ENCODE results near the gene LPO. TPM values are rescaled to one million over a fixed set of nuclear protein-coding genes. Genes with fewer than 3 reads are reported as not detected.
A peak's percentile ranks its signal among the peaks of the same experiment; 100 is the strongest.

Gene LPO
- total RNA-seq, 3 donors from 2014 or later, result not detected

GRCh38 chr17:58245428-58246103, 7.2 kb downstream of the LPO start:
- intact Hi-C loops (cut with DNase I, micrococcal nuclease), result no loop called here
- Histone ChIP-seq H3K9me3 (no peaks in the 10 kb centered on the region), H3K4me3 (no peak overlapping the region), H3K36me3 (ENCODE audit: low read depth) (no peaks in the 10 kb centered on the region), H3K4me1 (ENCODE audit: low read depth) (peaks cover 6% of the 10 kb centered on the region)
- DNase-seq (no peak), ATAC-seq (peak; percentile 37)
- TF ChIP-seq CTCF (IDR thresholded peaks at IDR 0.05), result no peak

GRCh38 chr17:58246104-58246740, 7.8 kb downstream of the LPO start:
- no peak for DNase-seq
- ATAC-seq, result no peak
- no peak for TF ChIP-seq CTCF (IDR thresholded peaks at IDR 0.05)
- H3K4me1 ChIP-seq (ENCODE audit: low read depth), result peaks cover 6% of the 10 kb centered on the region
- H3K9me3 ChIP-seq, result no peaks in the 10 kb centered on the region
- intact Hi-C loops (cut with DNase I, micrococcal nuclease), result no loop called here
- no peak overlapping the region for H3K4me3 ChIP-seq
- H3K36me3 ChIP-seq (ENCODE audit: low read depth), result no peaks in the 10 kb centered on the region

GRCh38 chr17:58246781-58247180, 8.4 kb downstream of the LPO start:
- Histone ChIP-seq H3K4me1 (ENCODE audit: low read depth) (peaks cover 6% of the 10 kb centered on the region), H3K36me3 (ENCODE audit: low read depth) (no peaks in the 10 kb centered on the region), H3K9me3 (no peaks in the 10 kb centered on the region), H3K4me3 (no peak overlapping the region)
- no peak for ATAC-seq
- DNase-seq, result no peak
- intact Hi-C loops (cut with DNase I, micrococcal nuclease), result no loop called here
- TF ChIP-seq CTCF (IDR thresholded peaks at IDR 0.05), result no peak

- intact Hi-C loops (cut with DNase I, micrococcal nuclease), result no loop called here
- no peak for ATAC-seq
- H3K4me3 ChIP-seq, result no peak overlapping the region
- no peak for DNase-seq
- no peaks in the 10 kb centered on the region for H3K36me3 ChIP-seq (ENCODE audit: low read depth)
- peaks cover 6% of the 10 kb centered on the region for H3K4me1 ChIP-seq (ENCODE audit: low read depth)
- no peaks in the 10 kb centered on the region for H3K9me3 ChIP-seq
- TF ChIP-seq CTCF (IDR thresholded peaks at IDR 0.05), result no peak
Observed at GRCh38 chr17:58247511-58248363, 9.4 kb downstream of the LPO start.

GRCh38 chr17:58248955-58249269, 10.5 kb downstream of the LPO start:
- DNase-seq, result no peak
- Histone ChIP-seq H3K4me1 (ENCODE audit: low read depth) (peaks cover 6% of the 10 kb centered on the region), H3K9me3 (no peaks in the 10 kb centered on the region), H3K4me3 (no peak overlapping the region), H3K36me3 (ENCODE audit: low read depth) (no peaks in the 10 kb centered on the region)
- intact Hi-C loops (cut with DNase I, micrococcal nuclease), result no loop called here
- no peak for ATAC-seq
- TF ChIP-seq CTCF (IDR thresholded peaks at IDR 0.05), result no peak
